SIG-M5 treated with dmso at 0.1 percent for 504 hours (cell line): ENCODE data around the gene TRIM63.

Experiments used
- DNase-seq: peaks from one replicate; lab custom pipeline; 2025; ENCODE audit not compliant: unreplicated experiment; lab: John Stamatoyannopoulos, UW

The TRIM63 gene

DNA sequence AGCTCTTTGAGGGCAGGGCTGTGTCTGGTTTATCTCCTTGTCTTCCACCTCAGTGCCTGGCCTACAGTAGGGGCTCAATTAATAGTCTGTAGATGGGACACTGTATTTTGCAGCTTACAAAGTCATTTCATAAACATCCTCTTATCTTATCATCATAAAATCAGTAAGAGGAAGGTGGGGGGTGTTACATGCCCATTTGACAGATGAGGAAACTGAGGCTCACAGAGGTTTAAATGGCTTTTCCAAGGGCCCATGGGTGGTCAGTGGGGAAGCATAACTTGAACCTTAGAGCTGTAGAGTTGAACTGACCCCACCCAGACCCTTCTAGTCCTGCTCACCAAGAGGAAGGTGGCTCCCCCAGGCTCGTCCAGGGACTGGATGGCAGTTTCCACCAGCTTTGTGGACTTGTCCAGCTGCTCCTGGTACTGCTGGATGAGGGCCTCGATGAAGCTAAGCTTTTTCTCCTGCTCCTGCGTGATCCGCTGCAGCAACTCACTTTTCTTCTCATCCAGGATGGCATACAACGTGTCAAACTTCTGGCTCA is 9.3 kb downstream of the TRIM63 start:
- no peak for DNase-seq

- no peak for DNase-seq
Measured at GRCh38 chr1:26057189-26057588, 10.2 kb downstream of the TRIM63 start.

DNA sequence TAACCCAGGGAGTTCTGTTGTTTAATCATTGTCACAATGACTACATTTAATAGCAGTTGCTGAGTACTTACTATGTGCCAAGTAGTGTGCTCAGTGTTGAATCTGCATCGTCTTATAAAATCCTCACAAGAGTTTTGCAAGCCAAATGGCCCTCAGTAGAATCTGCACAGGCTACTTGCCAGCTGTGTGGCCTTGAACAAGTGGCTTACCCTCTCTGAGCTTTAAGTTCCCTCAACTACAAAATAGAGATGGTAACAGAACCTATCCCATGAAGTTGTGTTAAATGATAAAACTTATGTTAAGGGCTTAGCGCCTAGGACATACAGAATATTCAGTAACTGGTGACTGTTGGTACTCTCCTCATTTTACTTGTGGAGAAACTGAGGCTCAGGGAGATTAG is 12.4 kb downstream of the TRIM63 start:
- no peak for DNase-seq

DNA sequence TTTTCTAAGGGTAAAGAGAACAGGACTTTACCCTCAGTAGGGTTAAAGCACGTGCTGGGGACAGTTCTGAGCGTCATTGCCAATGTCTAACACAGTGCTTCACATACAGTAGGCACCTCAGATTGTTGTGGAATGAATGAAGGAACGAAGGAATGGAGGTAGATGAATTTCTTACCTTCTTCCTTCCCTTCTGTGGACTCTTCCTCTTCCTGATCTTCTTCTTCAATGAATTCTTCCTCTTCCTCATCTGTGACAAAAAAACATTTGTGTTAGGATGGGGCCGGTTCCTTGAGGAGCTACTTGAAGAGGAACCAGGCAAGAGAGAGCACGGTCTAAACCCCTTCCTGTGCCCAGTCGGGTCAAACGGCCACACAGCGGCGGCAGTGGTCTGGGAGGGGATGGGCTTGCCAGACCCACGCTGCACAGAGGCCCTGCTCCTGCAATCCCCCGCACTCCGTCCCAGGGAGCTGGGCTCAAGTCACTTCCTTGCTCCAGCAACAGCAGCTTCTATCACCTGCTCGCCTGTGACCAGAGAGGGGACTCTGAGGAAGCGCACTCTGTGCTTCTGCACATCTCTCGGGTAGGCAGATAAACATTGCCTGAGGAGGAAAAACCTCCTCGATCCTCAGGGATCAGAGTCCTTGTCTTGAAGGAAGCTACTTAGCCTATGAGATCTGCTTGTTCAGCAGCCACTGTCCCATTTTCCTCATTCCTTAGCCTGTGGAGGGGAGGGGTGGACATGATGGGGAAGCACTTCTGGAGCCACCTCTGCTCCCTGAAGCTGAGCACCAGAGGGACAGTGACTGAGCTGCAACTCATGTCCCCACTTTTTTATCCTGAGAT is 13.5 kb downstream of the TRIM63 start:
- no peak for DNase-seq

GRCh38 chr1:26050248-26050640 is 17.2 kb downstream of the TRIM63 start:
- no peak for DNase-seq

GRCh38 chr1:26049531-26050247 is 17.7 kb downstream of the TRIM63 start:
- no peak for DNase-seq

DNA sequence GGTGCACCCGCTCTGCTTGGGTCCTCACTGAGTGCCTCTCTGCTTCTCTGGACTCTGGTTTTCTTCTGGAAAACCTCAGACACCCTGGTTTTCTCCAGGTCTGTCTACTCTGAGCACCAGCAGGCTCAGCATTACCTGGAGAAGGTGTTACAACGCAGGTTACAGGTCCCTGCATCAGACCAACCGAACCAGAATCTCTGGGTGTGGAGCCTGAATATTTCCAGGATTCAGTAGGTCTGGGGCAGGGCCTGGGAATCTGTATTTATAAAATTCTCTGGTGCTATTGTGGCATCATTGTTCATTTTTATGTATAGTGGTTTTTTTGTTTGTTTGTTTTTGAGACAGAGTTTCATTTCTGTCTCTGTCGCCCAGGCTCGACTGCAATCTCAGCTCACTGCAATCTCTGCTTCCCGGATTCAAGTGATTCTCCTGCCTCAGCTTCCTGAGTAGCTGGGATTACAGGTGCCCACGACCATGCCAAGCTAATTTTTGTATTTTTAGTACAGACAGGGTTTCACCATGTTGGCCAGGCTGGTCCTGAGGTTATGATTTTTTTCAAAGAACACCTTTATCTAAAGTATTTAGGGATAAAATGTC is 20.1 kb downstream of the TRIM63 start:
- DNase-seq, result no peak

GRCh38 chr1:26046246-26047095 is 21.0 kb downstream of the TRIM63 start:
- DNase-seq, result no peak

DNA sequence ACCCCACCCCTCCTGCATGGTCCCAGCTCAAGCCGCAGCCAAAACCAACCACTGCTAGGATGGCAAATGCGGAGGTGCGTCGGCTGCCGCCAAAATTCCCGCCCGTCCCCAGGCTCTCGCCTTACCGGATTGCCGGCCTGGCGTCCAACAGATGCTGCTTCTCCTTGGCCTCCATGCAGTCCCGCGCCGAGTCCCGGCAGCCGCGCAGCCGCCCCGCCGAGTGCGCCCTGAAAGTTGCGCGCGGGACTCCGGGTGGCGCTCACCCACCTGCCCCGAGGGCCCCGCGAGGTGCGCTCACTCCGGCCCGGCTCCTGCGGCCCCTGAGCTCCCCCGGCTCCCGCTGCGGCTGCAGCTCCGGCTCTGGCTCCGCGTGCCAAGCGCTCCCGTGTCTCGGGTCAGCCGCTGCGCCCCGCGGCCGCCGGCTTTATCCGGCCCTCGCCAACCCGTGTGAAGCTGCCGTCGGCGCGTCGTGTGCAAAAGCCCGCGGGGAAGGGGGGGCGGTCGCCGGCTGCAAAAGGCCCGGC is 21.6 kb downstream of the TRIM63 start, which contains the start of gene SLC30A2:
SLC30A2 (minus strand) TSS at position 397 of the 524 bp plus-strand sequence; CDS start at position 175, 222 bp downstream.
- DNase-seq, result no peak

GRCh38 chr1:26044971-26045721 is 22.3 kb downstream of the TRIM63 start:
- no peak for DNase-seq

- DNase-seq, result no peak
Measured at GRCh38 chr1:26044414-26044813, 23.0 kb downstream of the TRIM63 start.

DNA sequence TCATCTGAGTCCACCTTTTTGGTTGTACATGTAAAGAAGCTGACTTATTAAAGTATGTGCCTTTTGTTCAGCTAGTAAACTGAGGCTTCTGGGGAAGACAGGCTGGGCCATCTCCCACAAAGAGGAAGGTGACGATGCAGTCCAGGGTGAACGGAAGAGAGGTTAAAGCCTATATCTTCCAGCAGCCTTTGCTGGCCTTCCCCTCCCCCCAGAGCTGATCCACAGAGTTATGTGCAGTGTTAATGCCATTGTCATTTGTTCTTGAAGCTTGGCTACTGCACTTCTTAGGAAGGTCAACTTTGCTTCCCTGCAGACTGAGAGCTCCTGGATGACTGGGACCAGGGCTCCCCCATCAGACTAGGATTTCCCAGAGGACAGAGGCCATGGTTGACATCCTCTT is 23.7 kb downstream of the TRIM63 start:
- DNase-seq, result no peak

- no peak for DNase-seq
Measured at GRCh38 chr1:26041978-26042377, 25.5 kb downstream of the TRIM63 start.

- DNase-seq, result no peak
Measured at GRCh38 chr1:26041401-26041800, 26.0 kb downstream of the TRIM63 start.

DNA sequence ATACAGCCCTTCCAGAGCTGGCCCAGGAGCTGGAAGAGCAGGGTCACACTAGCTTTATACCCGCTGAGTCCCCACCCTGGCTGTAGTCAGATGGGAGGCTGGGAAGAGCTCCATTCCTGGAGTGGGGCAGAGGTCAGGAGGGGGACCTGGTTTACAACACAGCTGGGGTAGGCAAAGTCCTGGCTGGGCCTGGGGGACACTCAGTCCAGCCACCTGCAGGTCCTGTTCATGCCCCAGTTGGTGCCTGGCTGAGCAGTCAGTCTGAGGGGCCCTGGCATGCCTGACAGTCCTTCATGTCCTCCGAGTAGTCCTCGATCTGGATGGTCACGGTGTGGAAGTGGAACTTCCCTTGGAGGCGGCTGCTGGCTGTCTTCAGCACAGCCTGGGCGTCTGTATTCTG is 28.5 kb downstream of the TRIM63 start:
- no peak for DNase-seq

DNA sequence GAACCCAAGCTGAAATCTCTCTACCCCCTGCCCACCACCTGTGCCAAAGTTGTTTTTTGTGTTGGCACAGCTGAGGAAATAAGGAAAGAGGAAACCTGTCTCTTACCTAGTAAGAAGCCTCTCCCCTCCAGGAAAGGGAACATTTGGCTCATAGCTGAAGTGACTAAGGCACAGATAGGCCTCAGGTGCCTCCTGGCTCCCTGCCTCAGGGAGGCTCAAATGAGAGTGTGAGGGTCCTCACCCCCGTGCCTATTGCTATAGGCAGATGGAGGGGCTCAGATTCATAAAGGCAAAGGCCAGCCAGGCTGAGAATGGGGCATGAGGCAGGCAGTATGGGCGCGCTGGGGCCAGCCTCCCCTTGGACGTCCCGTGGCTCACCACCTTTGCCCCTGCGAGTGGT is 29.0 kb downstream of the TRIM63 start:
- DNase-seq, result no peak

- no peak for DNase-seq
Measured at GRCh38 chr1:26037904-26038303, 29.5 kb downstream of the TRIM63 start.

DNA sequence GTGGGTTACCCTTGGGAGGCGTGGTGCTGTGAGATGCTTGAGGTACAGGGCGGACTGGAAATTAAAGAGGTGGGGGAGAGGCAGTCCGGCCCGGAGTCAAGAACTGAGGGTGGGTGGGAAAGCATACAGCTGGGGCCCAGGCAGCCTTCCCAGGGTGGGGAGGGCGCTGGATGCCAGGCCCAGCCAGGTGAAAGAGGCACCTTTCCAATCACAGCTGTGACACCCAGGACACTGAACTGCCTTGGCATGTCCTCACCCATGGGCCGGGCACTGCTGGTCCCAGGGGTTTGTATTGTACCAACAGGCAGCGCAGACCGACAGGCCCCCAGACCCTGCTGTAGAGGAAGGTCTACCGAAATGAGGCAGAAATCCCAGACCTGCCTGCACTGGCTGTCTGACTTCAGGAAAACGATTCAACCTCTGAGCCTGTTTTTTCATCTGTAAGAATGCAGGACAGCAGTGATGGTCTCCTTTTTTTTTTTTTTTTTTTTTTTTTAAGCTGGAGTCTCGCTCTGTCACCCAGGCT is 30.6 kb downstream of the TRIM63 start:
- no peak for DNase-seq

DNA sequence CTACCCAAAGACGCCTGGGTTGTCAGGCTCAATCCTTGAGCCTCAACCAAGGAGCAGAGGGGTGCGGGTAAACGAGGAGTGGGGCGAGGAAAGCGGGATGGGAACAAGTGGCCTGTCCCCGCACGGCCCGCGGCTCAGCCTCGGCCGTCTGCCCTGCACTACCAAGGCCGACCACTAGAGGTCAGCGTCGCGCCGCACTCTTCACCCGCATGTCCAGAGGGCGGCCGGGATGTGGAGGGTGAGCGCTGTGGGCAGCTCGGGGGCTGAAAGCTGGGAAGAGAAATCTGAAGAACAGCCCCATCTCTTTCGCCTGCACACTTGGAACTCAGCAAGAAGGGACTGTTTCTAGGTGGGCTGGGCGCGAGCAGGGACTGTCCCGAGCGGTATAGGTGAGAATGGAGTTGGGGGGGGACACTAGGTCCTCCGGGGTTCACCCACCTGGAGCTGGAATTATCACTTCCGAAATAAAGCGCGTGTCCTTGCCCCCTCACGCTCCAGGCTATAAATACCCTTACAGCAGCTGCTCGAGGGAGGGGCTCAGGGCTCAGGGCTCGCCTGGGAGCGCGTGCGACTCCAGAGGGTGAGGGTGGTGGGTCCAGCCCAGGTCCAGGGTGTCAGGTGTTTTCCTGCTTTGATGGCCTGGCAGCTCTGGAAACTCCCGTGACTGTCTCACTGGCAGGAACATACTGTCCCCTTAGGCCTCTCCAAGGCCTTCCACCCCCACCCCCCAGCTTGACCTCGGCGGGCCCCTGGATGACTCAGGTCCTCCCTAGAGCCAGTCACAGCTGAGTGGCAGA is 31.3 kb downstream of the TRIM63 start:
- DNase-seq, result peak; percentile 12
